Hepatic stellate cell (primary cell): ENCODE data around the gene SULF2.
"Not testable (repeated sequence)": the region's sequence is repeated elsewhere in the genome, so short reads cannot be mapped to it uniquely, and the experiment has no call there.

Experiments
- DNase-seq: peaks from one replicate; pipeline ENCODE4 v3.0.0; 2011; ENCODE audit warnings: low spot score

The SULF2 gene

DNA sequence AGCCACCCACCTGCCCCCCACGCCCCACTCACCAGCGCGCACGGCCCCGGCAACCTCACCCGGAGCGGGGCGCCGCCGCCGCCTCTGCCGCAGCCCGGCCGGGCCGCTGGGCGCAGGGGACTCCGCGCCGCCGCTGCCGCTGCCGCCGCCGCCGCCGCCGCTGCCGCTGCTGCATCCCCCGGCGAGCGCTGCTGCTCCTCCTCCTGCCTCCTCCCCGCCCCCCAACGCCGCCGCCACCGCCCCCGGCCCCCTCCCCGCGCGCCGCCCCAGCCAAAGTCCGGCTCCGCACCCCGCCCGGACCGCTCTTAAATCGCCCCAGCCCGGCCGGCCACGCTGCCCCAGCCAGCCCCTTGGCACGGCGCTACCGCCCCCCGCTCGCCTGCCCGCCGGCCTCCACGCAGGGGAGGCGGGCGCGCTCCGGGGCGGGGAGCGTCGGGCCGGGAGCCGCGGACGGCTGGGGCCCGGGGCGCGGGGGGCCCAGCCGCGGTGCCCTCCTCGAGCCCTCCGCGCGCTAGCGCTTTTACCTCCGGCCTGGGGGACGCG is at the start of gene SULF2:
TSS of gene SULF2 (minus strand) at position 171 of the 543 bp plus-strand sequence. CDS start 28,118 bp downstream, outside the sequence.
- DNase-seq, result no peak

GRCh38 chr20:47831675-47832074 is 46.4 kb upstream of the SULF2 start:
- DNase-seq, result not testable (repeated sequence)

- not testable (repeated sequence) for DNase-seq
Measured at GRCh38 chr20:47826716-47827115, 41.4 kb upstream of the SULF2 start.

DNA sequence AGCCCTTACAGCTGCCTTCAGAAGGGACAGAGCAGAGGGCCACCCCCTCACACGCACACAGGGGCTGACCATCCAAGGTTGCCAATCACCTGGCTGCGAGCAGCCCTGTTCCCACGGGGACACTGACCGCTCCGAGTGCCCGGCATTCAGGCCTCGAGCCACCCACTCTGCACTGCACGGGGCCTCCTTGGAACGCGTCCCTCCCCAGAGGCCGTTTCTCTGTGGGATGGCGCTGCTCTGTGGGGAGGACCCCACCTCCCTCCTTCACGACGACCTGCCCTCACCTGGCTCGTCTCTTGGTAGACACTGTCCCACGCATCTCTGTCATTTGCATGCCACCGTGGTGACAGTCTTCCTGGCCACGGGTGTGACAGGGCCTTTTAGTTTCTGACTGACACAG is 40.7 kb upstream of the SULF2 start:
- DNase-seq, result not testable (repeated sequence)

DNA sequence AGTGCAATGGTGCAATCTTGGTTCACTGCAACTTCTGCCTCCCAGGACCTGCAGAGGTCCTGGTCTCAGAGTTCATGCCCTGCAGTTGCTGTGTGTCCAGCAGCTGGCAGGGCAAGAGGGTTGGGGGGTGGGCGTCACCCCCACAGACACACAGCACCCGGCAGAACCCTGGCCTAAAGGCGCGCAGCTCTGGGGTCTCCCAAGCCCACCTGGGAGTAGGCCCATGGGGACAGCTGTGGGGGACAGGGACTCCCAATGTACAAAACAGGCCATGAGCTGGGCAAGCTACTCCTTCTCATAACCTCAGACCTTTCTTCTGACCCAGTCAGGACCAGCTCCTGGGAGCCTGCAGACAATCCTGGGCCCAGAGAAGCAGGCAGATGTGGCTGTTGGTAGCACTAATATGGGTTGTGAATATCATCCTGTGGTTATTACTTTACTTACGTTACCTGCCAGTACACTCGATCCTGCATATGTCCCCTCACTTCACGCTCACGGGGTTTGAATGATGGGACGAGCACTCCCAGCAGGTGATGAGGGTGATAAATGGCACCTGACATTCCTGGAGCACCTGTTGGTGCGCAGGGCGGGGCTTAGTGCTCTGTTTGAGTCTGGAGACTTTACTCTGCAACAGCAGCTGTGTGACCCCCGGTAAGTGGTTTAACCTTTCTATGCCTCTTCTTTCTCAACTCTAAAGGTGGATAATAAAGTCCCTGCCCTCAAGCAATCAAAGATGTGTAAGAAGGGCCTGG is 39.9 kb upstream of the SULF2 start:
- DNase-seq, result no peak

DNA sequence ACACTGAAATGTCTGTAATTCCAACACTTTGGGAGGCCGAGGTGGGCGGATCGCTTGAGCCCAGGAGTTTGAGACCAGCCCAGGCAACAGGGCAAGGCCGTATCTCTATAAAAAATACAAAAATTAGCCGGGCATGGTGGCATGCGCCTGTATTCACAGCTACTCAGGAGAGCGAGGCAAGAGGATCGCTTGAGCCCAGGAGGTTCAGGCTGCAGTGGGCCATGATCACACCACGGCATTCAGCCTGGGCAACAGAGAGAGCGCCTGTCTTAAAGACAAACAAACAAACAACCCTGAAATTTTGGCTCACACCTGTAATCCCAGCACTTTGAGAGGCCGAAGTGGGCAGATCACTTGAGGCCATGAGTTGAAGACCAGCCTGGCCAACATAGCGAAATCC is 38.7 kb upstream of the SULF2 start:
- DNase-seq, result not testable (repeated sequence)

DNA sequence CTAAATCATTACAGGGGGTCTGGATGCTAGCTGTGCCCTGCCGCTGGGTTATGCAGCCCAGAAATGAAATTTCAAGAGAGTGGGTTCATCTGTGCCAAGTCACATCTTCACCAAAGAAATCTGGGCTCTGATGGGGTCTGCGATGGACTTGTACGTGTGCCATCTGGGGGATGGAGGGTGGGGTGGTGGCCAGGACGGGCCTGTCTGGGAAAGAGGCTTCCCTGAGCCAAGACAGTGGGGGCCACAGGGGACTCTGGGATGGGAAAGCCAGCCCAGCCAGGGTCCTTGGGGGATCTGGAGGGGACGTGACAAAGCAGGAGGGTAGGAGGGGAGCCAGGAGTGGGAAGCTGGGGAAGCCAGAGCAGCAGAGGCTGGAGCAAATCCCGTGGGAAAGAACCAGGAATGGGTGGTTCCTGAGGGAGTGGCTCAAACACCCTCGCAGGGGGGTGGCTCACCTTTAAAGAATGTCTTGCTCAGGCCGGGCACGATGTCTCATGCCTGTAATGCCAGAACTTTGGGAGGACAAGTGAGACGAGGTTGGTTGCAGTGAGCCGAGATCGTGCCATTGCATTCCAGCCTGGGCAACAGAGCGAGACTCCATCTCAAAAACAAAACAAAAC is 36.3 kb upstream of the SULF2 start:
- no peak for DNase-seq

- DNase-seq, result no peak
Measured at GRCh38 chr20:47818996-47819609, 33.8 kb upstream of the SULF2 start.

GRCh38 chr20:47818466-47818865 is 33.2 kb upstream of the SULF2 start:
- no peak for DNase-seq

DNA sequence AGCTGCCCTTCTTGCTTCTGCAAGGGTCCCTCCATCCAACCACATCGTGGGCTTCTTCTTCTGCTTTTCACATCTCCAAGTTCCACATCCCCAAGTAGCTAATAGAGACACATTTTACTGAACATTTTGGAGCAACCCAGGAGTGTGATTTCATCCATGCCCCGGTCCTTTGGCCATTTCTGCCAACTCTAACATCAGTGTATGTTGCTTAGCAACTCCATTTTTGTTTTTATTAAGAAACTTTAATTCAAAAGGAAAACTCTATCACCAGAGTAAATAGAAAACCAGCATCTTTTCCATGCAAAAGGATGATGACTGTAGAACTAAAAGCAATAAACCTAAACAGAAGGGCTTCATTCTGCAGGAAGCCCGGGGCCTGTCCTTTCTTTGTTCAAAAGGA is 32.7 kb upstream of the SULF2 start:
- no peak for DNase-seq

GRCh38 chr20:47817573-47817972 is 32.3 kb upstream of the SULF2 start:
- DNase-seq, result no peak

DNA sequence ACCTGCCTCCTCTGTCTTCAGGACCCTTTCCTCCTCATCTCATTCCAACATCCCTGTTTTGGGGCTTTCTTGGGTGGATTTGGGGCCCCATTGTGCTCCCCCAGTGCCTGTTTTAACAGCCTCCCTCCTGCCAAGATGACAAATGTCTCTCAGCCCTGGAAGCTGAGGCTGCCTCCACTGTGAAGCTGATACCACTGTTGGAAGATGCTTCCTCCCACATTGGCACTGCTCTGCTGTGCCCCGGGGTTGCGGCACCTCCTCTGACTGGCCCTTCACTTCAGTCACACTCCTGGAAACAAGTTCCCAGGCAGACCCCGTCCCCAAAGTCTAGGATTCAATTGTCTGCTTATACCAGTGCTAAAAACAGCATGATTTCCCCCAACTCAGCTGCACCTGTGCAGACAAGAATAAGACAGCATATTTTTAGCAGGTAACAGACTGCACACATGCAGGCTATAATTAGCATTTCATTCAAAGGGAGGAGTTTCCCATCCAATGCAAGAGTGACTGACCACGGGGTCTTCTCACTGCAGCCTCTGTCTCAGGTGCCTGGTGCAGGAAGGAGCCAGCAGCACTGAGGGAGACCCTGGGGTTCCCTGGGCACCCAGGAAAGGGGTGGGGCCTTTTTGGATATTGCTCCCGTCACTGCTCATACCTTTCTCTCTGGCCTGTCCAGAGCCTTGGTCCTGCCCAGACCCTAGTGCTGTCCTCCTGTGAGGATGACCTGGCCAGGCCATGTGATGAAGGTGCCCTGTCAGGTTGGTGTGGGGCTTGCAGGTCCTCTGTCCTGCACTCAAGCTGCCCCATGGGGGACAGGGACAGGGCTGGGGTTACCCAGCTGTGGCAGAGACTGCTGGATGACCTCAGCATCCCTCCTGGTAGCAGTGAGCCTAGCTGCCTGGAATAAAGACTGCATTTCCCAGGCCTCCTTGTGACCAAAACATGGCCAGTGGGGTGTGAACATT is 31.5 kb upstream of the SULF2 start:
- no peak for DNase-seq

DNA sequence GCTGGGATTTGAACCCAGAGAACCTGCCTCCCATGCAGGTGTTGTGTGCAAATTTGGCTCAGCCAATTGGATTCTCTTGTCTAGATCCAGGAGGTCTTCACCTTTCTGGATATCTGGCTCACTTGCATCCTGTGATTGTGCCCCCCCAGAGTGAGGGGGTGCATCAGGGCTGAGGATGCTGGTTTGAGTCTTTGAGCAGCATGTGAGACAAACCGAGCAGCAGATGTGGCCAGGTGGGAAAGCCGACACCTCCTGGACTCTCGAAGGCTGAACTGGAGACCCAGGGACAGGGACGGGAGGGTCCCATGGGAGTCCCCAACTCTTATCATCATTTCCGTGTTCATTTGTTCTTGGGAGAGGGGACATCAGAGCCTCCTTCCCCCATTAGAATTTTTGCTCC is 30.6 kb upstream of the SULF2 start:
- DNase-seq, result no peak

GRCh38 chr20:47815416-47815806 is 30.1 kb upstream of the SULF2 start:
- DNase-seq, result no peak

- no peak for DNase-seq
Measured at GRCh38 chr20:47814632-47815415, 29.5 kb upstream of the SULF2 start.

GRCh38 chr20:47810721-47811347 is 25.6 kb upstream of the SULF2 start:
- no peak for DNase-seq

GRCh38 chr20:47810116-47810677 is 24.9 kb upstream of the SULF2 start:
- DNase-seq, result no peak

GRCh38 chr20:47809161-47809960 is 24.1 kb upstream of the SULF2 start:
- no peak for DNase-seq

GRCh38 chr20:47805951-47806350 is 20.7 kb upstream of the SULF2 start:
- DNase-seq, result no peak
